Panc1 (cell line): ENCODE results near the gene SEPTIN11. TPM values are rescaled to one million over a fixed set of nuclear protein-coding genes. Genes with fewer than 3 reads are reported as not detected.

Experiments used
- ATAC-seq: fragments of 200-7000 bp; cut with Tn5 transposase; 2 replicates; pipeline ENCODE4 v1.9.1; 2020; ENCODE audit warnings: mild to moderate bottlenecking, moderate library complexity
- BruUV-seq: library from RNA; stranded (reverse); fragments of 400-500 nt; replicated peaks from 2 replicates; lab custom pipeline; 2021; lab: Mats Ljungman, UMichigan
- CTCF ChIA-PET: fragments of 300-600 bp; sonication (Branson Sonifier 250); formaldehyde crosslinking; loops from one replicate; lab custom pipeline; 2022; ENCODE audit warnings: antibody characterized with exemption; lab: Charles Lee
- POLR2A ChIA-PET: fragments of 300-600 bp; sonication (Branson Sonifier 250); formaldehyde crosslinking; loops from one replicate; lab custom pipeline; 2022; ENCODE audit warnings: antibody characterized with exemption; lab: Charles Lee
- DNase-seq: peaks from one replicate; pipeline ENCODE4 v3.0.0-alpha.2; 2010; ENCODE audit warnings: low read depth, low spot score
- H3K27ac ChIP-seq: 2 replicates; pipeline ENCODE4 v1.5.1; 2011; ENCODE audit warnings: mild to moderate bottlenecking, low read length, inconsistent platforms
- H3K27me3 ChIP-seq: fragments of 200-500 bp; sonication (Bioruptor generic); 2 replicates; pipeline ENCODE4 v1.6.0; 2014; ENCODE audit warnings: low read length, inconsistent platforms; ENCODE audit not compliant: control insufficient read depth, insufficient read depth
- H3K36me3 ChIP-seq: fragments of 200-500 bp; sonication (Bioruptor generic); 2 replicates; pipeline ENCODE4 v1.5.1; 2014; ENCODE audit warnings: inconsistent platforms, mild to moderate bottlenecking, low read length, moderate library complexity; ENCODE audit not compliant: control insufficient read depth, insufficient read depth
- H3K4me1 ChIP-seq: 2 replicates; pipeline ENCODE4 v1.5.1; 2011; ENCODE audit warnings: inconsistent platforms, mild to moderate bottlenecking, low read length, moderate library complexity; ENCODE audit not compliant: control insufficient read depth, insufficient read depth
- H3K4me3 ChIP-seq, 2 experiments: 2 replicates each; pipeline ENCODE4 v1.5.1; 2011 to 2012; ENCODE audit warnings: low read depth in 2 of 2, low read length in 2 of 2, mild to moderate bottlenecking in 2 of 2, inconsistent platforms in 1 of 2, moderate library complexity in 1 of 2
- H3K9me3 ChIP-seq: fragments of 200-500 bp; sonication (Bioruptor generic); 2 replicates; pipeline ENCODE4 v1.5.1; 2014; ENCODE audit warnings: low read depth, mild to moderate bottlenecking, inconsistent platforms, low read length, moderate library complexity; ENCODE audit not compliant: control insufficient read depth, insufficient read depth
- POLR2AphosphoS5 ChIP-seq: IDR thresholded peaks from 2 replicates; pipeline ENCODE4 v1.6.1; 2012; ENCODE audit warnings: mild to moderate bottlenecking, low read depth, low read length, moderate library complexity
- SIN3A ChIP-seq: IDR thresholded peaks from 2 replicates; pipeline ENCODE4 v1.6.1; 2012; ENCODE audit warnings: low read depth, mild to moderate bottlenecking, low read length, moderate library complexity, borderline replicate concordance; ENCODE audit not compliant: insufficient read depth
- TCF7L2 ChIP-seq: IDR thresholded peaks from 2 replicates; pipeline ENCODE4 v1.6.1; 2011; ENCODE audit warnings: mild to moderate bottlenecking, low read depth, low read length, inconsistent platforms
- in situ Hi-C: cut with HindIII; loops from 2 replicates; pipeline ENCODE4 v1.10.0; 2016; ENCODE audit warnings: low sequenced_read_pairs, low pct_unique_long_range_greater_than_20kb
- intact Hi-C: fragments of 100-400 bp; cut with micrococcal nuclease; formaldehyde crosslinking; loops from one replicate; pipeline ENCODE4 v1.10.0; 2022; ENCODE audit not compliant: unreplicated experiment
- total RNA-seq: library from RNA; stranded (reverse); gene quantifications from one replicate; pipeline ENCODE4 v1.2.1, GENCODE V29; 2021; ENCODE audit not compliant: unreplicated experiment
- TF ChIP-seq, protein P1 (sequence below), 2 experiments: IDR thresholded peaks; 2 replicates each; pipeline ENCODE4 v1.6.1; 2011 to 2012; ENCODE audit warnings: low read depth in 2 of 2, control low read depth in 1 of 2, low read length in 1 of 2, mild to moderate bottlenecking in 1 of 2, moderate library complexity in 1 of 2; ENCODE audit not compliant: insufficient read depth in 1 of 2
- TF ChIP-seq, protein P2 (sequence below): fragments of 450-650 bp; IDR thresholded peaks from 2 replicates; pipeline ENCODE4 v1.5.1; 2017; ENCODE audit warnings: mild to moderate bottlenecking

The SEPTIN11 gene
- total RNA-seq, 1 experiment from 2014 or later: 103 TPM

DNA sequence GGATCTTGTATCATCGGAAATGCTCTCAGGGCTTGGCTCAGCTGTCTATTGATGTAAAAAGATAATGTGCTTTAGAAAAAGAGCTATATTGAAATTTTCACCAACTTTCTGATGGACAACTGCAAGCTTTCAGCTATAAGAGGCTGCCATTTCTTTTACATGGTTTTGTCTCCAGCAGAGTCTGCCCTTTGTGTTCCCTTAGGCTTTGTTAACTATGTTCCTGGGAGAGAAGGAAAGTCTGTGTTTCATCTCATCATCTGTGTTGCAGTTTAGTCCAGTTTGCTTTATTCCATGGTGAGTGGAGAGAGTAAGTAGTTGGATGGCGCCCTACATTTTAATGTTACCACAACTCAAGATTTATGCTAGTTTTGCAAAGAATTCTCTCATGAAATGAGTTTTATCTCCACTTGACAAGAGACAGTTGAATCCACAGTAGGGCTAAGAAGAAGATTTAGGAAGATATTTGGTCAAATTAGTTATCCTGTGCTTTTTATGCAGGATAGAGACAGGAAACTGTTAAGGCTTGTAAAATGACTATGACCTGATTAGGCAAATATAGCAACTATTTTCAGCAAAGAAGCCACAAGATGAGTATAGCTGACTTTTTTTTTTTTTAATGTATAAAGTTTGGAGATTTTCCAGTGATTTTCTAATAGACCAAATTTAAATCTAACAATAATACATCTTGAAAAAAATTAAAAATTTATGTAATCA lies 16.5 kb downstream of the SEPTIN11 start:
- intact Hi-C loops (no loop called here), in situ Hi-C loops (no loop called here)
- no TSS peak for BruUV-seq
- no peaks in the 10 kb centered on the region for H3K9me3 ChIP-seq
- H3K4me1 ChIP-seq: peaks cover 12% of the 10 kb centered on the region; the same call in 1 of the 2 replicates
- H3K27ac ChIP-seq: no peak overlapping the region
- H3K27me3 ChIP-seq: no peaks in the 10 kb centered on the region
- no peak overlapping the region for H3K4me3 ChIP-seq
- no peaks in the 10 kb centered on the region for H3K36me3 ChIP-seq
- TF ChIP-seq SIN3A (no peak), POLR2AphosphoS5 (no peak), TCF7L2 (no peak)
- TF ChIP-seq, protein P1, sequence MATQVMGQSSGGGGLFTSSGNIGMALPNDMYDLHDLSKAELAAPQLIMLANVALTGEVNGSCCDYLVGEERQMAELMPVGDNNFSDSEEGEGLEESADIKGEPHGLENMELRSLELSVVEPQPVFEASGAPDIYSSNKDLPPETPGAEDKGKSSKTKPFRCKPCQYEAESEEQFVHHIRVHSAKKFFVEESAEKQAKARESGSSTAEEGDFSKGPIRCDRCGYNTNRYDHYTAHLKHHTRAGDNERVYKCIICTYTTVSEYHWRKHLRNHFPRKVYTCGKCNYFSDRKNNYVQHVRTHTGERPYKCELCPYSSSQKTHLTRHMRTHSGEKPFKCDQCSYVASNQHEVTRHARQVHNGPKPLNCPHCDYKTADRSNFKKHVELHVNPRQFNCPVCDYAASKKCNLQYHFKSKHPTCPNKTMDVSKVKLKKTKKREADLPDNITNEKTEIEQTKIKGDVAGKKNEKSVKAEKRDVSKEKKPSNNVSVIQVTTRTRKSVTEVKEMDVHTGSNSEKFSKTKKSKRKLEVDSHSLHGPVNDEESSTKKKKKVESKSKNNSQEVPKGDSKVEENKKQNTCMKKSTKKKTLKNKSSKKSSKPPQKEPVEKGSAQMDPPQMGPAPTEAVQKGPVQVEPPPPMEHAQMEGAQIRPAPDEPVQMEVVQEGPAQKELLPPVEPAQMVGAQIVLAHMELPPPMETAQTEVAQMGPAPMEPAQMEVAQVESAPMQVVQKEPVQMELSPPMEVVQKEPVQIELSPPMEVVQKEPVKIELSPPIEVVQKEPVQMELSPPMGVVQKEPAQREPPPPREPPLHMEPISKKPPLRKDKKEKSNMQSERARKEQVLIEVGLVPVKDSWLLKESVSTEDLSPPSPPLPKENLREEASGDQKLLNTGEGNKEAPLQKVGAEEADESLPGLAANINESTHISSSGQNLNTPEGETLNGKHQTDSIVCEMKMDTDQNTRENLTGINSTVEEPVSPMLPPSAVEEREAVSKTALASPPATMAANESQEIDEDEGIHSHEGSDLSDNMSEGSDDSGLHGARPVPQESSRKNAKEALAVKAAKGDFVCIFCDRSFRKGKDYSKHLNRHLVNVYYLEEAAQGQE (IDR thresholded peaks at IDR 0.05; ENCODE audit: insufficient read depth in 1 of 2, low read depth in 2 of 2, low read length in 1 of 2): no peak
- TF ChIP-seq, protein P2, sequence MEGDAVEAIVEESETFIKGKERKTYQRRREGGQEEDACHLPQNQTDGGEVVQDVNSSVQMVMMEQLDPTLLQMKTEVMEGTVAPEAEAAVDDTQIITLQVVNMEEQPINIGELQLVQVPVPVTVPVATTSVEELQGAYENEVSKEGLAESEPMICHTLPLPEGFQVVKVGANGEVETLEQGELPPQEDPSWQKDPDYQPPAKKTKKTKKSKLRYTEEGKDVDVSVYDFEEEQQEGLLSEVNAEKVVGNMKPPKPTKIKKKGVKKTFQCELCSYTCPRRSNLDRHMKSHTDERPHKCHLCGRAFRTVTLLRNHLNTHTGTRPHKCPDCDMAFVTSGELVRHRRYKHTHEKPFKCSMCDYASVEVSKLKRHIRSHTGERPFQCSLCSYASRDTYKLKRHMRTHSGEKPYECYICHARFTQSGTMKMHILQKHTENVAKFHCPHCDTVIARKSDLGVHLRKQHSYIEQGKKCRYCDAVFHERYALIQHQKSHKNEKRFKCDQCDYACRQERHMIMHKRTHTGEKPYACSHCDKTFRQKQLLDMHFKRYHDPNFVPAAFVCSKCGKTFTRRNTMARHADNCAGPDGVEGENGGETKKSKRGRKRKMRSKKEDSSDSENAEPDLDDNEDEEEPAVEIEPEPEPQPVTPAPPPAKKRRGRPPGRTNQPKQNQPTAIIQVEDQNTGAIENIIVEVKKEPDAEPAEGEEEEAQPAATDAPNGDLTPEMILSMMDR: no peak
- DNase-seq: no peak
- no peak for ATAC-seq
- ChIA-PET CTCF (no interaction called here), POLR2A (no interaction called here)

DNA sequence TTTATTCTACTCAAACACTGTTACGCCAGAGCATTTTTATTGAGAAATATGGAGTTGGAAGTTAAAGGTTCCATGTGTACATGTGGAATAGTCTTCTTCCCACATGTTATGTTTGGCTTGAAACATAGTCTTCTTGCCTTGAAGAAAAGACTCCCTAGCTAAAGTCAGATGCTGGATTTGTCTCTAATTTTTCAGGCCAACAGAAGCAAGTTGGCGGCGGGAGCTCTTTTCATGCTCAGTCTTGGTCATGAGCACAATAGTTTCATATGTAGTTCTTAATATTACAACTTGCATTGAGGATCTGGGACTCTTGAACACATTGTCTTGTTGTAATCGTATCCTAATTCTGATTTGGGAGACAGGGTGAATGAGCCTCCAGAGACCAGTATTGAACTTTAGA lies 19.4 kb downstream of the SEPTIN11 start:
- in situ Hi-C loops (no loop called here), intact Hi-C loops (no loop called here)
- Histone ChIP-seq H3K4me3 (no peak overlapping the region), H3K9me3 (no peaks in the 10 kb centered on the region), H3K27me3 (no peaks in the 10 kb centered on the region), H3K4me1 (peaks cover 12% of the 10 kb centered on the region; the same call in 1 of the 2 replicates), H3K27ac (no peak overlapping the region), H3K36me3 (no peaks in the 10 kb centered on the region)
- TF ChIP-seq, protein P2: no peak
- TF ChIP-seq SIN3A (no peak), TCF7L2 (no peak), POLR2AphosphoS5 (no peak)
- TF ChIP-seq, protein P1 (IDR thresholded peaks at IDR 0.05; ENCODE audit: insufficient read depth in 1 of 2, low read depth in 2 of 2, low read length in 1 of 2): no peak
- CTCF ChIA-PET: no interaction called here
- BruUV-seq: no TSS peak
- POLR2A ChIA-PET: no interaction called here
- ATAC-seq (no peak), DNase-seq (no peak)
